ENCODE data around the gene TNFRSF18.

DNA sequence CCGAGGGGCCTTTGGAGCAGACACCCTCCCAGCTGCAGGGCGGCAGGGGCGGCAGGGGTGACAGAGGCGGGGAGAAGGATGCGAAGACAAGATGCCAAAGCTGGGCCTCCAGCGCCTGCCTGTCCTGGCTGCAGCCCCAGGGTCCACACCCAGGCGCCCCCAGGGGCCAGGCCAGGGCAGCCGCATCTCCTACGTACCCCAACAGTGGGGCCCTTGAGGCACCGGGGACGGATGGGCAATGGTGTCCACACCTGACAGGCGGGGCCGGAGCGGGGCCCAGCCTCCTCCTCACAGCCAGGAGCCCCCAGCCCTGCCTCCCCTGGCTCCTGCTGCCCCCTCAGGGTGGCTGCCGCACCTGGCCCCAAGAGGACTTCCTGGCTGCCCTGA is 32.8 kb upstream of the TNFRSF18 start:
- TF ChIP-seq, protein P1, sequence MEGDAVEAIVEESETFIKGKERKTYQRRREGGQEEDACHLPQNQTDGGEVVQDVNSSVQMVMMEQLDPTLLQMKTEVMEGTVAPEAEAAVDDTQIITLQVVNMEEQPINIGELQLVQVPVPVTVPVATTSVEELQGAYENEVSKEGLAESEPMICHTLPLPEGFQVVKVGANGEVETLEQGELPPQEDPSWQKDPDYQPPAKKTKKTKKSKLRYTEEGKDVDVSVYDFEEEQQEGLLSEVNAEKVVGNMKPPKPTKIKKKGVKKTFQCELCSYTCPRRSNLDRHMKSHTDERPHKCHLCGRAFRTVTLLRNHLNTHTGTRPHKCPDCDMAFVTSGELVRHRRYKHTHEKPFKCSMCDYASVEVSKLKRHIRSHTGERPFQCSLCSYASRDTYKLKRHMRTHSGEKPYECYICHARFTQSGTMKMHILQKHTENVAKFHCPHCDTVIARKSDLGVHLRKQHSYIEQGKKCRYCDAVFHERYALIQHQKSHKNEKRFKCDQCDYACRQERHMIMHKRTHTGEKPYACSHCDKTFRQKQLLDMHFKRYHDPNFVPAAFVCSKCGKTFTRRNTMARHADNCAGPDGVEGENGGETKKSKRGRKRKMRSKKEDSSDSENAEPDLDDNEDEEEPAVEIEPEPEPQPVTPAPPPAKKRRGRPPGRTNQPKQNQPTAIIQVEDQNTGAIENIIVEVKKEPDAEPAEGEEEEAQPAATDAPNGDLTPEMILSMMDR (IDR thresholded peaks at IDR 0.05): no peak
- TF ChIP-seq EP300 (IDR thresholded peaks at IDR 0.05): no peak
